NT2/D1 (cell line): ENCODE data around the gene STIM2.

ENCODE experiments used
- SUZ12 ChIP-seq: IDR thresholded peaks from 2 replicates; pipeline ENCODE4 v1.6.1; 2011; ENCODE audit not compliant: insufficient read length, insufficient read depth; ENCODE audit errors: extremely low read depth
- YY1 ChIP-seq: IDR thresholded peaks from 2 replicates; pipeline ENCODE4 v1.6.1; 2011; ENCODE audit not compliant: insufficient read length, insufficient read depth
- ZNF274 ChIP-seq: IDR thresholded peaks from 2 replicates; pipeline ENCODE4 v1.6.1; 2011; ENCODE audit warnings: mild to moderate bottlenecking, low read depth, low read length

DNA sequence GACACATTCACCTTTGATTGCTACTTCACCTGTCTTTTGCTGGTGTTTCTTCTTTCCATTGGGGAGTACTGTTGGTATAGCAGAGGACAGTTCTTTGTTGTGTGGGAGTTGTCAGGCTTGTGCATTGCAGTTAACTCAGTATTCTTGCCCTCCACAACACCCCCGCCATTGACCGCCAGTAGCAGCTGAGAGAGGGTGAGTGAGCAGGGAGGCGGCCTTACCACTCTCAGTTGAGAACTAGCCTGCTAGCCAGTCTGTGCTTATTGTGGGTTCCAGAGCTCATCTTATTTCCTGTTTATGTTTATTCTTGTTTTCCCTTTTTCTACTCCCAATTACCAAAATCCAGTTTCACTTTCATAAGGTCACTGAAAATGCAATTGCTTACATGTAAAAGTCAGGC lies 52.2 kb downstream of the STIM2 start:
- TF ChIP-seq SUZ12 (no peak), ZNF274 (no peak), YY1 (no peak)
